MG63 (cell line): ENCODE measurements around the gene SDCCAG8. TPM values are rescaled to one million over a fixed set of nuclear protein-coding genes. Genes with fewer than 3 reads are reported as not detected.
"Not testable (repeated sequence)": the region's sequence is repeated elsewhere in the genome, so short reads cannot be mapped to it uniquely, and the experiment has no call there.

Experiments used
- DNase-seq: peaks from one replicate; pipeline ENCODE4 v3.0.0-alpha.2; 2020
- H3K27me3 ChIP-seq: fragments of 250-450 bp; sonication (Bioruptor Pico); 2 replicates; pipeline ENCODE4 v1.5.1; 2020; ENCODE audit warnings: mild to moderate bottlenecking, moderate library complexity
- H3K36me3 ChIP-seq: fragments of 250-450 bp; sonication (Bioruptor Pico); 2 replicates; pipeline ENCODE4 v1.5.1; 2020; ENCODE audit warnings: mild to moderate bottlenecking, moderate library complexity
- H3K4me3 ChIP-seq: fragments of 250-450 bp; sonication (Bioruptor Pico); 2 replicates; pipeline ENCODE4 v1.5.1; 2020; ENCODE audit warnings: mild to moderate bottlenecking, moderate library complexity
- H3K9me3 ChIP-seq: fragments of 250-450 bp; sonication (Bioruptor Pico); 2 replicates; pipeline ENCODE4 v1.5.1; 2020; ENCODE audit warnings: mild to moderate bottlenecking, moderate library complexity
- total RNA-seq: library from RNA; depleted of rRNA; stranded (reverse); fragments of >200 nt; shearing (Covaris generic); gene quantifications from 2 replicates; pipeline ENCODE4 v1.2.3, GENCODE V29; 2014; ENCODE audit warnings: low replicate concordance

SDCCAG8 gene
- total RNA-seq, 1 experiment from 2014 or later: 19.2 TPM

DNA sequence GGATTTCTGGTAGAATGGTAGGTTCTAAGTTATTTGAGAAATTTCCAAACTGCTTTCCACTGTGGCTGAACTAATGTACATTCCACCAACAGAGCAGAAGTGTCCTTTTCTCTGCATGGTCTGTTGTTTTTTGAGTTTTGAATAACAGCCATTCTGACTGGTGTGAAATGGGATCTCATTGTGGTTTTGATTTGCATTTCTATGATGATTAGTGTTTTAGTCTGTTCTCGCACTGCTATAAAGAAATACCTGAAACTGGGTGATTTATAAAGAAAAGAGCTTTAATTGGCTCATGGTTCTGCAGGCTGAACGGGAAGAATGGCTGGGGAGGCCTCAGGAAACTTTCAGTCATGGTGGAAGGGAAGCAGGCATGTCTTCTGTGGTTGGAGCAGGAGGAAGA is 80.3 kb downstream of the SDCCAG8 start:
- Histone ChIP-seq H3K27me3 (no peaks in the 10 kb centered on the region), H3K36me3 (peaks cover 8% of the 10 kb centered on the region), H3K4me3 (no peak overlapping the region), H3K9me3 (no peaks in the 10 kb centered on the region)
- DNase-seq: no peak

DNA sequence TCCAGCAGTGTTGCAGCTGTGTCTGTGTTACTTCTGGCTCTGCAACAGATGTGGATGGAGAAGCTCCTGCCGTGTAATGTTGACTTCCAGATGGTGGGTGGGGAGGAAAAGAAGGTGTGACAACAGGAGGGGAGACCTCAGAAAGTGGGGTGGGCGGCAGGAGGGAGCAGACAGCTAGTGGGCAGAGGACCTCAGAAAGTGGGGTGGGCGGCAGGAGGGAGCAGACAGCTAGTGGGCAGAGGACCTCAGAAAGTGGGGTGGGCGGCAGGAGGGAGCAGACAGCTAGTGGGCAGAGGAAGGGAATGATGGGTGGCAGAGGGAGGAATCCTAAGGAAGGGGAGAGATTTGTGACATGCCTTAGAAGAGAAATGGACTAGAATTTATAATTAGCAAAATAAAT is 83.0 kb downstream of the SDCCAG8 start:
- not testable (repeated sequence) for H3K27me3 ChIP-seq, H3K9me3 ChIP-seq, H3K36me3 ChIP-seq, DNase-seq, H3K4me3 ChIP-seq

DNA sequence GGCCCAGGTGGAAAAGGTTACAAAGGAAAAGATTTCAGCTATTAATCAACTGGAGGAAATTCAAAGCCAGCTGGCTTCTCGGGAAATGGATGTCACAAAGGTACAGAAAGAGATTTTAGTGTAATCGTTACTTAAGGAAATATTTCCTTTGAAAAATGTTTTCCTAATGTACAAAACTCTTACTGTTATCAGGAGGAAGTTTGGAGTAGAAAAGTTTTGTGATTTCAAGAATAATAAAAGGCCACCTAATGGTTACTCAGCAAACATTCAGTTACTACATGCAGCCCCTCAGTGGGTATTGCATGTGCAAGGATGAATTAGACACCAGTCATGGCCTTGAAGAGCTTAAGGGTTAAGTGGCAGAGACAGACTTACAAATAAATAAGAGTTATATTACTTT is 85.2 kb downstream of the SDCCAG8 start:
- no peak for DNase-seq
- Histone ChIP-seq H3K27me3 (no peaks in the 10 kb centered on the region), H3K4me3 (no peak overlapping the region), H3K9me3 (no peaks in the 10 kb centered on the region), H3K36me3 (peaks cover 3% of the 10 kb centered on the region)

DNA sequence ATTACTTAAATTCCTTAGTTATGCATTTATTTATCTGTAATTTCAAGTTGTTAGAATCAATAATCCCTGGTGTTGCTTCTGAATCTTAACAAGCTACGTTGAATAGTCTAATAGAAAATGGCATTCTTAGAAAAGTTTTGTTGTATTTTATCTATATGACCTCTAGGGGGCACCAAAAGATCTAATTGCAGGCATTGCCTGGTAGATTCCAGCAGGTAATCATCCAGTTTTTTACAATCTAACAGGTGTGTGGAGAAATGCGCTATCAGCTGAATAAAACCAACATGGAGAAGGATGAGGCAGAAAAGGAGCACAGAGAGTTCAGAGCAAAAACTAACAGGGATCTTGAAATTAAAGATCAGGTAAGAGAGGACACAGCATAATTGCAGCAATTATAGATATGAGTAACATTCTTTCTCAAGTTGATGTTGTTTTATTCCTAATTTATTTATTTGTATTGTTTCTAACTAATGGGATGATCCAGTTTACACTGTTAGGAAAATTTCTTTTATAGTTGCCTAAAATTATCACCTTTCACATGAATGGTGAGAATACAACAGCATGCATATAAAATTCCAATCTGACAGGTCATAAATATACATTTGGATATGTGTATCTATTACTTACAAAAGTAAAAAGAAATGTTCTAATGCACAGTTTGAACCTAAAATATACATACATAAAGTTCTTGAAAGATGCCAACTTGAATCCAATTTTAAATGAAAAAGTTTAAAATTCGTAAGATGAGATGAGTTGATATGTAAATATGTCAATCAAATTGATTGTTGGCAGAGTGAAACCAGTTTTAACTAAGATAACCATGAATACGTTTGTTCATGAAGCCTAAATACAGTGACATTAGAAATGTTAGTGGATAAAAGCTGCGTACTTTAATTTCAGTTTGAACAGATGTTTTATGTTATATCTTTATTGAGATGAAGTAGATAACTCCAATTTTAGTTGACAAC is 88.4 kb downstream of the SDCCAG8 start:
- Histone ChIP-seq H3K36me3 (no peaks in the 10 kb centered on the region; the same call in 1 of the 2 replicates), H3K4me3 (no peak overlapping the region), H3K27me3 (no peaks in the 10 kb centered on the region), H3K9me3 (no peaks in the 10 kb centered on the region)
- no peak for DNase-seq

- H3K9me3 ChIP-seq: no peaks in the 10 kb centered on the region
- no peak for DNase-seq
- no peaks in the 10 kb centered on the region for H3K27me3 ChIP-seq
- H3K36me3 ChIP-seq: no peaks in the 10 kb centered on the region; the same call in 1 of the 2 replicates
- H3K4me3 ChIP-seq: no peak overlapping the region
Observed at GRCh38 chr1:243345205-243345604, 89.4 kb downstream of the SDCCAG8 start.

DNA sequence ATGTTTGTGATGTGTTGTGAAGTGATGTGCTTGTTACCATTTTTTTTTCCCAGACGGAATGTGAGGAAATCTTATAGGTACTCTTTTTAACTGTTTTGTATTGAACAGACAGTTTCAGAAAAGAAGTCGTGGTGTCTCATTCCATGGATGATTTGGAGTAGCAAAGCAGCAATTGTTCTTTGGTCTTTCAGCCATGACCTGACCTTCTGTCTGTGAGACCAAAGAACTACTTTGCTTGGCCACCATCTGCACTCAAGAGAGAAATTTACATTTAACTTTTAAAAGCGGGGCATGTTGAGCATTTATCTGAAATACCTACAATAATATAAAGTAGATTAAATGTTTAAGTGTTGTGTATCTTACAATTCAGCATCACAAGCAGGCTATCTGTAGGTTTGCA is 90.2 kb downstream of the SDCCAG8 start:
- Histone ChIP-seq H3K36me3 (no peaks in the 10 kb centered on the region; the same call in 1 of the 2 replicates), H3K9me3 (no peaks in the 10 kb centered on the region)
- DNase-seq: no peak

GRCh38 chr1:243346468-243346867 is 90.6 kb downstream of the SDCCAG8 start:
- Histone ChIP-seq H3K36me3 (no peaks in the 10 kb centered on the region; the same call in 1 of the 2 replicates), H3K9me3 (no peaks in the 10 kb centered on the region), H3K27me3 (no peaks in the 10 kb centered on the region), H3K4me3 (no peak overlapping the region)
- no peak for DNase-seq

More for the DNA sequence above, 90.2 kb downstream of the SDCCAG8 start:
- Histone ChIP-seq H3K27me3 (no peaks in the 10 kb centered on the region), H3K4me3 (no peak overlapping the region)

DNA sequence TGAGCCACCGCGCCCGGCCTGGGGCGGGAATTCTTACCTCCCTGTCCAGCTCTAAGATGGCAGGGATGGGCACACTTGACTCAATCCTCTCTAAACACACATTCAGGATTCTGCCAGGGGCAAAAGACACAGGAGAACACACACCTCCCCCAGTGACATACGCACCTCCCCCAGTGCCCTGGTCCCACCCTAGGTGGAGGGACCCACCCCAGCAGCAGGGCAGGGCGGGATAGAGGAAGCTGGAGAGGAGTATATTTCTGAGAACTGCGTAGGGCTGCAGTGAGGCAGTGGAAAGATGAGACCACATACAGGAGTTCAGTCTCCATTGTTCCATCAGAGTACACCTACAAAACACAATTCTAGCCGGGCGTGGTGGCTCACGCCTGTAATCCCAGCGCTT is 92.5 kb downstream of the SDCCAG8 start:
- Histone ChIP-seq H3K36me3 (no peaks in the 10 kb centered on the region; the same call in 1 of the 2 replicates), H3K4me3 (no peak overlapping the region), H3K9me3 (no peaks in the 10 kb centered on the region), H3K27me3 (no peaks in the 10 kb centered on the region)
- DNase-seq: no peak

- no peak overlapping the region for H3K4me3 ChIP-seq
- H3K27me3 ChIP-seq: no peaks in the 10 kb centered on the region
- DNase-seq: no peak
- H3K9me3 ChIP-seq: no peaks in the 10 kb centered on the region
- no peaks in the 10 kb centered on the region; the same call in 1 of the 2 replicates for H3K36me3 ChIP-seq
Observed at GRCh38 chr1:243349128-243349527, 93.3 kb downstream of the SDCCAG8 start.

- H3K36me3 ChIP-seq: no peaks in the 10 kb centered on the region; the same call in 1 of the 2 replicates
- H3K27me3 ChIP-seq: no peaks in the 10 kb centered on the region
- no peak overlapping the region for H3K4me3 ChIP-seq
- DNase-seq: no peak
- H3K9me3 ChIP-seq: no peaks in the 10 kb centered on the region
Observed at GRCh38 chr1:243351337-243351736, 95.5 kb downstream of the SDCCAG8 start.

GRCh38 chr1:243354511-243355153 is 98.8 kb downstream of the SDCCAG8 start:
- H3K36me3 ChIP-seq: no peaks in the 10 kb centered on the region; the same call in 1 of the 2 replicates
- no peaks in the 10 kb centered on the region for H3K27me3 ChIP-seq
- H3K9me3 ChIP-seq: no peaks in the 10 kb centered on the region
- DNase-seq: no peak
- no peak overlapping the region for H3K4me3 ChIP-seq

DNA sequence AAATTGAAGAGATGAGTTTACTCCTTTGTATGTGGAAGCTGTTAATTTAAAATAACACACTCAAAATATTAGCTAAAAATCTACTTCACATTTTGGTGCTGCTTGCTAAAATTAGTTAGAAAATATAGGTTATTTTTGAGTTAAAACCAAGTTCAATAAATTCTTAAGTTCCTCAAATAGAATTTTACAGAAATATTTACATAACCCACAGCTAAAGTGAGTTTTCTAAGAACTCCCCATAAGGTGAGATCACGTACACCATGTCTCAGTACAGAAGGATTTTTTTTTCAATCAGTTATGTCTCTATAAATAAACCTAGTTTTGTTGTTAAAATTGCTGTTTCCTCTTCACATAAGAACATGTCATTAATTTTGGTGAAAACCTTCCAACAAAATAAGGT is 108.0 kb downstream of the SDCCAG8 start:
- no peak for DNase-seq
- Histone ChIP-seq H3K27me3 (no peaks in the 10 kb centered on the region), H3K36me3 (no peaks in the 10 kb centered on the region), H3K9me3 (no peaks in the 10 kb centered on the region), H3K4me3 (no peak overlapping the region)

DNA sequence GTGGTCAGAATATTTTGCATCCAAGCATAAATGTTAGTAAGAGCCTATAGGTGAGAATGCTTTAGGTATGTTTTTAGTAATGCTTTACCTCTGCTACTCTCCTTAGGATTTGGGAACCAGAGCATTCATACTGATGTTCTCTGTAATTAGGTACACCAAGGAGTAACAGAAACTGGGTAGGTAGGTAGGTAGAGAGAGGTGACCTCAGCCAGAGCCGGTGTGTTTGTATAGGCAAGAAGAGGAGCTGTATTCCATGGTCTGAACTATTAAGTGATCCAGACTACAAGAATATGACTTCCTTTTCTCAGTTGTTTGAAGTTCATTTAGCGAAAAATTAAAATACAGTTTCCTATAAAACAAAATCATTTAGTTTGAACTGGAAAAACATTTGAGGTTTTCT is 108.5 kb downstream of the SDCCAG8 start:
- Histone ChIP-seq H3K27me3 (no peaks in the 10 kb centered on the region), H3K4me3 (no peak overlapping the region), H3K36me3 (no peaks in the 10 kb centered on the region), H3K9me3 (no peaks in the 10 kb centered on the region)
- DNase-seq: no peak

GRCh38 chr1:243364866-243365265 is 109.0 kb downstream of the SDCCAG8 start:
- no peaks in the 10 kb centered on the region for H3K27me3 ChIP-seq
- no peak for DNase-seq
- no peaks in the 10 kb centered on the region for H3K36me3 ChIP-seq
- no peak overlapping the region for H3K4me3 ChIP-seq
- H3K9me3 ChIP-seq: no peaks in the 10 kb centered on the region

DNA sequence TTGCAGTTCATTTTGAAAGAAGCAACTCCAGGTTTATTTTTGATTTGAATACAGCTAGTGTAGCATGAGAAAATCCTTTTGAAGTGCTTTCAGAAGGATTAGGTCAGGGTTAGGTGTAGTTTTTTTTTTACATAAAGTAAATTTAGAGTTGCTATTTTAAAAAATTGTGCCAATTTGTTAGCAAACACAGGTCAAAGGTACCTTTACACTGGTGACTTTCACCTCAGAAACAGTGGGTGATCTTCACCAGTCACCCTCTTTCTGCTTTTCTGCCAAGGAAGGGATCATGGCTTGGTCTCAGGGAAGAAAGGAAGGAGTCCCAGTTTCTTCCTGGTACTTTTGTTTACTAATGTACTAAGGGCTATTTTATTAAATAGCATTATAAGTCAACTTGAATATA is 111.5 kb downstream of the SDCCAG8 start:
- H3K27me3 ChIP-seq: no peaks in the 10 kb centered on the region
- DNase-seq: no peak

DNA sequence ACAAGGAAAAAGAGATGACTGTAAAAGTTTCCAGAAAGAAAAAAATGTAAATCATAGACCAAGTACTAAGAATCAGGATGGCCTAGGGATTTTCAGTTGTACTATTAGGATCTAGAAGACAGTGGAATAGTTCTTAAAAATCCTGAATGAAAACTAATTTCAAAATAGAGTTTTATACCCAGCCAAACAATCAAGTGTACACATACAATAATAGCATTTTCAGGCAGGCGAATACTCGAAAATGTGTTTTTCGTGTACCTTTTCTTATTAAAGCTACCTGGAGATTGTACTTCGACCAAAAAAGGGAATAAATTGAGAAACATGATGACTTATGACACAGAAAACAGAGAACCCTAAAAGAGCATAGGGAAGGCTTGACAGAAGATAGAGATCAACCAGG is 118.6 kb downstream of the SDCCAG8 start:
- H3K27me3 ChIP-seq: no peaks in the 10 kb centered on the region
- peaks cover 7% of the 10 kb centered on the region; the same call in 1 of the 2 replicates for H3K9me3 ChIP-seq
- H3K36me3 ChIP-seq: 0 out of 2 replicates have a peak, but pooled peaks cover 3% of the 10 kb centered on the region
- no peak for DNase-seq
- H3K4me3 ChIP-seq: no peak overlapping the region

More for the DNA sequence above, 111.5 kb downstream of the SDCCAG8 start:
- Histone ChIP-seq H3K4me3 (no peak overlapping the region), H3K9me3 (no peaks in the 10 kb centered on the region), H3K36me3 (no peaks in the 10 kb centered on the region)

DNA sequence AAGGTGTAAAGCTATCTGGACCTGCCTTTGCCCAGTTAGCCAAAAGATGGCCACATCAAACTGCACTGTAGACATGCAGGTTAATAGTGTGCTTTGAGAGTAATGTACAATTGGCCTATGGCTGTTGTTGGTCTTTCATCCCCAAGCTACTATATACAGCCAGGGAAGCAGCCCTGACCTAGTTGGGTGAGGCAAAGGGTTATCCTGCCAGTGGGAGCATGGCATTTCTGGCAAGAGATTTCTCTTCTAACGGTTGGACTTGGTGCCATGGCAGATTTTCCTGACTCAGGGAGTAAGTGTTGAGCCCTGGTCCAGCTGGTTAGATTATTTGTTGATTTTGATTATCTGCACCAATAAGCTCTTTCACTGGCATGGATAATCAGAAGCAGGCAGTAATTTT is 119.8 kb downstream of the SDCCAG8 start:
- Histone ChIP-seq H3K36me3 (0 out of 2 replicates have a peak, but pooled peaks cover 6% of the 10 kb centered on the region), H3K9me3 (peaks cover 7% of the 10 kb centered on the region; the same call in 1 of the 2 replicates), H3K4me3 (no peak overlapping the region), H3K27me3 (no peaks in the 10 kb centered on the region)
- no peak for DNase-seq
